NCI-H345 treated with DMSO at 0.1 percent for 48 hours (cell line): ENCODE measurements around the gene ZBTB21.
"Not testable (repeated sequence)": the region's sequence is repeated elsewhere in the genome, so short reads cannot be mapped to it uniquely, and the experiment has no call there.

Source experiments
- DNase-seq: peaks from one replicate; lab custom pipeline; 2025; ENCODE audit not compliant: unreplicated experiment; lab: John Stamatoyannopoulos, UW

ZBTB21 gene

GRCh38 chr21:41970751-41971653 lies 39.2 kb downstream of the ZBTB21 start:
- DNase-seq: no peak

GRCh38 chr21:41970106-41970391 lies 40.1 kb downstream of the ZBTB21 start:
- DNase-seq: no peak

GRCh38 chr21:41967708-41968107 lies 42.5 kb downstream of the ZBTB21 start:
- no peak for DNase-seq

- DNase-seq: no peak
Measured at GRCh38 chr21:41966872-41967621, 43.1 kb downstream of the ZBTB21 start.

GRCh38 chr21:41966041-41966833 lies 43.9 kb downstream of the ZBTB21 start:
- no peak for DNase-seq

GRCh38 chr21:41965461-41966013 lies 44.6 kb downstream of the ZBTB21 start:
- no peak for DNase-seq

- no peak for DNase-seq
Measured at GRCh38 chr21:41965045-41965444, 45.1 kb downstream of the ZBTB21 start.

- DNase-seq: no peak
Measured at GRCh38 chr21:41964171-41964570, 46.0 kb downstream of the ZBTB21 start.

- no peak for DNase-seq
Measured at GRCh38 chr21:41962425-41962966, 47.7 kb downstream of the ZBTB21 start.

GRCh38 chr21:41961753-41962152 lies 48.4 kb downstream of the ZBTB21 start:
- DNase-seq: no peak

- DNase-seq: no peak
Measured at GRCh38 chr21:41961282-41961701, 48.9 kb downstream of the ZBTB21 start.

- DNase-seq: no peak
Measured at GRCh38 chr21:41960386-41960785, 49.8 kb downstream of the ZBTB21 start.

- not testable (repeated sequence) for DNase-seq
Measured at GRCh38 chr21:41959697-41960096, 50.5 kb downstream of the ZBTB21 start.

- DNase-seq: no peak
Measured at GRCh38 chr21:41958886-41959563, 51.1 kb downstream of the ZBTB21 start.

- no peak for DNase-seq
Measured at GRCh38 chr21:41957991-41958766, 52.0 kb downstream of the ZBTB21 start.

GRCh38 chr21:41956926-41957729 lies 53.0 kb downstream of the ZBTB21 start:
- no peak for DNase-seq

GRCh38 chr21:41955516-41955915 lies 54.6 kb downstream of the ZBTB21 start:
- no peak for DNase-seq

- DNase-seq: no peak
Measured at GRCh38 chr21:41954654-41955499, 55.3 kb downstream of the ZBTB21 start.
